HFFc6 (cell line): Measurements from ENCODE around the gene PDLIM1. TPM values are rescaled to one million over a fixed set of nuclear protein-coding genes. Genes with fewer than 3 reads are reported as not detected.

Source experiments
- DNase-seq: peaks from one replicate; pipeline ENCODE4 v3.0.0-alpha.2; 2018
- H3K27ac Mint-ChIP-seq: 2 replicates; pipeline ENCODE4 v1.8.0; 2020; ENCODE audit warnings: mild to moderate bottlenecking, mixed read lengths
- H3K27me3 Mint-ChIP-seq: 2 replicates; pipeline ENCODE4 v1.8.0; 2021; ENCODE audit warnings: mild to moderate bottlenecking, moderate library complexity, mixed read lengths; ENCODE audit not compliant: insufficient read depth
- H3K36me3 Mint-ChIP-seq: 2 replicates; pipeline ENCODE4 v1.8.0; 2021; ENCODE audit warnings: low read depth, mixed read lengths
- H3K4me1 Mint-ChIP-seq: 2 replicates; pipeline ENCODE4 v1.8.0; 2020; ENCODE audit warnings: low read depth, mixed read lengths
- H3K4me3 Mint-ChIP-seq: 2 replicates; pipeline ENCODE4 v1.8.0; 2020; ENCODE audit warnings: mild to moderate bottlenecking, moderate library complexity, mixed read lengths
- H3K9me3 Mint-ChIP-seq: 2 replicates; pipeline ENCODE4 v1.8.0; 2020; ENCODE audit warnings: mild to moderate bottlenecking, mixed read lengths
- CTCF ChIP-seq: fragments of 200-600 bp; sonication (generic); IDR thresholded peaks from 2 replicates; pipeline ENCODE4 v1.5.0; 2021; ENCODE audit warnings: antibody characterized with exemption, mild to moderate bottlenecking
- total RNA-seq, 6 experiments: library from RNA; stranded (reverse); fragmentation: NEBNext Ultra II Directional; extraction: Animal tissue kit (Norgen Biotek cat#: 25700); gene quantifications; 2 replicates in 1 of 6; 3 replicates in 5 of 6; pipeline ENCODE4 v1.2.3, GENCODE V29; 2021

PDLIM1 gene
- total RNA-seq, 6 experiments from 2014 or later = 131 to 163 (median 154) TPM

DNA sequence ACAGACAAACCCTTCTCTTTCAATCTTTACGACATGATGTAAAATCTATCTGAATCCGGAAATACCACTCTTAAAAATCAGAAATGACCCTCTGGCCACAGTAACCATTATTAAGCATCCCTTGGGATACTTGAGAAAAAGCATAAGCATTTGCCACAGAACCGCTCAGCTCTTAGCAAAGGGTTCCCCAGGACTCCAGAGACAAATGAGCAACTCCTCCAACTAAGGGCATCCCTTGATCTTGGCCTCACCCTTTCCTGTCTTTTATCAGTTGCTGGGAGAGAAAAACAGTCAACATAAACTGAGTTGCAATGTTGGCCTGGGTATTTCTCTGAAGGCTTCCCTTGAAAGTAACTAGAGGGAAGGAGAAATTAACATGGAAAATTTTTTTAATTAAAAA lies 3.5 kb downstream of the PDLIM1 start:
- Mint-ChIP-seq H3K4me3 (no peak overlapping the region), H3K36me3 (0 out of 2 replicates have a peak, but pooled peaks cover 4% of the 10 kb centered on the region), H3K27me3 (peaks cover 1% of the 10 kb centered on the region), H3K27ac (peak overlapping the region; percentile 1; the same call in 1 of the 2 replicates), H3K4me1 (peaks cover 60% of the 10 kb centered on the region), H3K9me3 (no peaks in the 10 kb centered on the region)
- DNase-seq = no peak
- TF ChIP-seq CTCF = no peak

- Mint-ChIP-seq H3K36me3 (0 out of 2 replicates have a peak, but pooled peaks cover 4% of the 10 kb centered on the region), H3K4me3 (no peak overlapping the region), H3K4me1 (peaks cover 63% of the 10 kb centered on the region), H3K27me3 (no peaks in the 10 kb centered on the region; the same call in 1 of the 2 replicates), H3K27ac (peak overlapping the region; percentile 1; the same call in 1 of the 2 replicates), H3K9me3 (no peaks in the 10 kb centered on the region)
- TF ChIP-seq CTCF = no peak
- DNase-seq = no peak
Observed at GRCh38 chr10:95286707-95287106, 4.1 kb downstream of the PDLIM1 start.

DNA sequence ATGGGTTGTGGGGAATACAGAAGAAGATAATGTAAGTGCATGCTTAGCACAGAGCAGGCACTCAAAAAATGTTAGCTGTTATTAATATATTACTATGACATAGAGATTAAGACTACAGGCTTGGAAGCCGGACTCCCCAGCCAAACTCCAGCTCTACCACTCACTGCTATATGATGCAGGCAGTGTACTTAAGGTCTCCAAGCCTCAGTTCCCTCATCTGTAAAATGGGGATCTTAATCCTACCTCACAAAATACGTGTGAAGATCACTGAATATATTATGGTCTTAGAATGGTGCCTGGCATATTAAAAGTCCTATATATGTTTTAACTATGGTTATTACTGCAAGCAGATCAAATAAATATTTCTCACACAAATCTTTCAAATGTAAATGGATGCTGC lies 5.2 kb downstream of the PDLIM1 start:
- no peaks in the 10 kb centered on the region for H3K9me3 Mint-ChIP-seq
- H3K4me1 Mint-ChIP-seq = peaks cover 68% of the 10 kb centered on the region
- DNase-seq = no peak
- no peak overlapping the region for H3K27ac Mint-ChIP-seq
- no peak for TF ChIP-seq CTCF
- no peak overlapping the region for H3K4me3 Mint-ChIP-seq
- no peaks in the 10 kb centered on the region; the same call in 1 of the 2 replicates for H3K27me3 Mint-ChIP-seq
- H3K36me3 Mint-ChIP-seq = 0 out of 2 replicates have a peak, but pooled peaks cover 4% of the 10 kb centered on the region

DNA sequence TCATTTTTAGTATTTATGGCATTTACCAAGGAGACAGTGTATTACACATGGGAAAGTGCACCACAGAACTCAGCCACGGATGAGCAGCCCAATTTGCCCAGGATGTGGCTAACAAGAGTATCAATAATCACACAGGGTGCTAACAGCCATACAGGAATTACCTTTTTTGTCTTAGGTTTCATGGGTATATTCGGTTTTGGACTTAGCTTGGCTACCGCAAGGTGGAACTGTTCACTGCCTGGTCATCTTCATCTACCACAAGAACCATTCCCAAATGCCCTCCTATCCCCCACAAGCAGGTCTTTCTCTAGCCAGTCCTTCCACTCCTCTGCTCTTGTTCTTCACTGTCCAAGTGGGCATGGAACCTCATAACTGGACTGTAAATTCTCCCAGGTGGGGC lies 6.0 kb downstream of the PDLIM1 start:
- no peak for TF ChIP-seq CTCF
- H3K9me3 Mint-ChIP-seq = no peaks in the 10 kb centered on the region
- H3K4me1 Mint-ChIP-seq = peaks cover 70% of the 10 kb centered on the region
- DNase-seq = no peak
- 0 out of 2 replicates have a peak, but pooled peaks cover 4% of the 10 kb centered on the region for H3K36me3 Mint-ChIP-seq
- H3K4me3 Mint-ChIP-seq = no peak overlapping the region
- H3K27ac Mint-ChIP-seq = no peak overlapping the region; the same call in 1 of the 2 replicates
- no peaks in the 10 kb centered on the region for H3K27me3 Mint-ChIP-seq

- Mint-ChIP-seq H3K4me3 (no peak overlapping the region), H3K27ac (no peak overlapping the region), H3K36me3 (0 out of 2 replicates have a peak, but pooled peaks cover 4% of the 10 kb centered on the region), H3K9me3 (no peaks in the 10 kb centered on the region), H3K4me1 (peaks cover 70% of the 10 kb centered on the region), H3K27me3 (no peaks in the 10 kb centered on the region)
- no peak for TF ChIP-seq CTCF
- no peak for DNase-seq
Observed at GRCh38 chr10:95282107-95282506, 8.7 kb downstream of the PDLIM1 start.

- Mint-ChIP-seq H3K27ac (peak overlapping the region; percentile 44), H3K9me3 (no peaks in the 10 kb centered on the region), H3K4me1 (peaks cover 69% of the 10 kb centered on the region), H3K36me3 (peaks cover 8% of the 10 kb centered on the region; the same call in 1 of the 2 replicates), H3K27me3 (no peaks in the 10 kb centered on the region), H3K4me3 (no peak overlapping the region)
- no peak for TF ChIP-seq CTCF
- no peak for DNase-seq
Observed at GRCh38 chr10:95281206-95281605, 9.6 kb downstream of the PDLIM1 start.
